HCT116 (cell line): ENCODE results near the gene KRTAP16-1.

ENCODE experiments used
- ATF3 ChIP-seq: IDR thresholded peaks from 2 replicates; pipeline ENCODE4 v1.6.1; 2012
- EZH2 ChIP-seq: fragments of 200-600 bp; sonication (generic); IDR thresholded peaks from 2 replicates; pipeline ENCODE4 v1.6.1; 2017; ENCODE audit warnings: antibody characterized with exemption, mixed run types
- MAX ChIP-seq: IDR thresholded peaks from 2 replicates; pipeline ENCODE4 v1.6.1; 2012
- POLR2A ChIP-seq: IDR thresholded peaks from 2 replicates; pipeline ENCODE4 v1.7.0; 2011; ENCODE audit warnings: borderline replicate concordance; ENCODE audit not compliant: insufficient read depth, insufficient read length; ENCODE audit errors: extremely low read depth
- POLR2AphosphoS5 ChIP-seq: IDR thresholded peaks from 2 replicates; pipeline ENCODE4 v1.6.1; 2011; ENCODE audit warnings: mild to moderate bottlenecking, low read depth, low read length, moderate library complexity
- RAD21 ChIP-seq: IDR thresholded peaks from 2 replicates; pipeline ENCODE4 v1.6.1; 2012; ENCODE audit warnings: low read depth, mild to moderate bottlenecking
- ZBTB33 ChIP-seq: IDR thresholded peaks from 2 replicates; pipeline ENCODE4 v1.6.1; 2011; ENCODE audit warnings: mild to moderate bottlenecking, low read length, moderate library complexity; ENCODE audit not compliant: insufficient replicate concordance; ENCODE audit errors: extremely low read depth
- ZFX ChIP-seq: fragments of 450-650 bp; IDR thresholded peaks from 2 replicates; pipeline ENCODE4 v1.6.1; 2017
- ZNF274 ChIP-seq: fragments of 200-500 bp; sonication (Bioruptor generic); IDR thresholded peaks from 2 replicates; pipeline ENCODE4 v1.6.1; 2014; ENCODE audit warnings: mild to moderate bottlenecking, low read depth, low read length, inconsistent platforms
- TF ChIP-seq, protein P1 (sequence below): IDR thresholded peaks from 2 replicates; pipeline ENCODE4 v1.6.1; 2012; ENCODE audit warnings: low read depth
- TF ChIP-seq, protein P2 (sequence below), 3 experiments: fragments of 200-600 bp in 1 of 3; sonication (generic) in 1 of 3; IDR thresholded peaks in 2 of 3; conservative IDR thresholded peaks in 1 of 3; 2 replicates each; pipeline ENCODE4 v1.5.1; 2012 to 2017; ENCODE audit warnings: low read depth in 2 of 3, low read length in 2 of 3, antibody characterized with exemption in 1 of 3, borderline replicate concordance in 1 of 3, control low read depth in 1 of 3, mild to moderate bottlenecking in 1 of 3, mixed read lengths in 1 of 3, mixed run types in 1 of 3, moderate library complexity in 1 of 3; ENCODE audit not compliant: insufficient read depth in 1 of 3

DNA sequence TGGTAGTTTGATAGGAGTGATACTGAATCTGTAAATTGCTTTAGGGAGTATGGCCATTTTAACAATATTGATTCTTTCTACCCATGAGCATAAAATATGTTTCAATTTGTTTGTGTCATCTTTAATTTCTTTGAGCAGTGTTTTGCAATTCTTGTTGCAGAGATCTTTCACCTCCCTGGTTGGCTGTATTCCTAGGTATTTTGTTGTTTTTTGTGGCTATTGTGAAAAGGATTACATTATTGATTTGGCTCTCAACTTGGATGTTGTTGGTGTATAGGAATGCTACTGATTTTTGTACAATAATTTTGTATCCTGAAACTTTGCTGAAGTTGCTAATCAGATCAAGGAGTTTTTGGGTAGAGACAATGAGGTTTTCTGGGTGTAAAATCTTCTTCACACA, 50.7 kb downstream of the KRTAP16-1 start:
- TF ChIP-seq ZNF274, result no peak
- no peak for TF ChIP-seq POLR2AphosphoS5
- no peak for TF ChIP-seq MAX
- TF ChIP-seq, protein P1, sequence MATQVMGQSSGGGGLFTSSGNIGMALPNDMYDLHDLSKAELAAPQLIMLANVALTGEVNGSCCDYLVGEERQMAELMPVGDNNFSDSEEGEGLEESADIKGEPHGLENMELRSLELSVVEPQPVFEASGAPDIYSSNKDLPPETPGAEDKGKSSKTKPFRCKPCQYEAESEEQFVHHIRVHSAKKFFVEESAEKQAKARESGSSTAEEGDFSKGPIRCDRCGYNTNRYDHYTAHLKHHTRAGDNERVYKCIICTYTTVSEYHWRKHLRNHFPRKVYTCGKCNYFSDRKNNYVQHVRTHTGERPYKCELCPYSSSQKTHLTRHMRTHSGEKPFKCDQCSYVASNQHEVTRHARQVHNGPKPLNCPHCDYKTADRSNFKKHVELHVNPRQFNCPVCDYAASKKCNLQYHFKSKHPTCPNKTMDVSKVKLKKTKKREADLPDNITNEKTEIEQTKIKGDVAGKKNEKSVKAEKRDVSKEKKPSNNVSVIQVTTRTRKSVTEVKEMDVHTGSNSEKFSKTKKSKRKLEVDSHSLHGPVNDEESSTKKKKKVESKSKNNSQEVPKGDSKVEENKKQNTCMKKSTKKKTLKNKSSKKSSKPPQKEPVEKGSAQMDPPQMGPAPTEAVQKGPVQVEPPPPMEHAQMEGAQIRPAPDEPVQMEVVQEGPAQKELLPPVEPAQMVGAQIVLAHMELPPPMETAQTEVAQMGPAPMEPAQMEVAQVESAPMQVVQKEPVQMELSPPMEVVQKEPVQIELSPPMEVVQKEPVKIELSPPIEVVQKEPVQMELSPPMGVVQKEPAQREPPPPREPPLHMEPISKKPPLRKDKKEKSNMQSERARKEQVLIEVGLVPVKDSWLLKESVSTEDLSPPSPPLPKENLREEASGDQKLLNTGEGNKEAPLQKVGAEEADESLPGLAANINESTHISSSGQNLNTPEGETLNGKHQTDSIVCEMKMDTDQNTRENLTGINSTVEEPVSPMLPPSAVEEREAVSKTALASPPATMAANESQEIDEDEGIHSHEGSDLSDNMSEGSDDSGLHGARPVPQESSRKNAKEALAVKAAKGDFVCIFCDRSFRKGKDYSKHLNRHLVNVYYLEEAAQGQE, result no peak
- no peak for TF ChIP-seq ZBTB33
- TF ChIP-seq, protein P2, sequence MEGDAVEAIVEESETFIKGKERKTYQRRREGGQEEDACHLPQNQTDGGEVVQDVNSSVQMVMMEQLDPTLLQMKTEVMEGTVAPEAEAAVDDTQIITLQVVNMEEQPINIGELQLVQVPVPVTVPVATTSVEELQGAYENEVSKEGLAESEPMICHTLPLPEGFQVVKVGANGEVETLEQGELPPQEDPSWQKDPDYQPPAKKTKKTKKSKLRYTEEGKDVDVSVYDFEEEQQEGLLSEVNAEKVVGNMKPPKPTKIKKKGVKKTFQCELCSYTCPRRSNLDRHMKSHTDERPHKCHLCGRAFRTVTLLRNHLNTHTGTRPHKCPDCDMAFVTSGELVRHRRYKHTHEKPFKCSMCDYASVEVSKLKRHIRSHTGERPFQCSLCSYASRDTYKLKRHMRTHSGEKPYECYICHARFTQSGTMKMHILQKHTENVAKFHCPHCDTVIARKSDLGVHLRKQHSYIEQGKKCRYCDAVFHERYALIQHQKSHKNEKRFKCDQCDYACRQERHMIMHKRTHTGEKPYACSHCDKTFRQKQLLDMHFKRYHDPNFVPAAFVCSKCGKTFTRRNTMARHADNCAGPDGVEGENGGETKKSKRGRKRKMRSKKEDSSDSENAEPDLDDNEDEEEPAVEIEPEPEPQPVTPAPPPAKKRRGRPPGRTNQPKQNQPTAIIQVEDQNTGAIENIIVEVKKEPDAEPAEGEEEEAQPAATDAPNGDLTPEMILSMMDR (IDR thresholded peaks at IDR 0.05 in 2 of 3, conservative IDR thresholded peaks at IDR 0.05 in 1 of 3; ENCODE audit: borderline replicate concordance in 1 of 3, insufficient read depth in 1 of 3, low read depth in 2 of 3, low read length in 2 of 3), result no peak
- TF ChIP-seq POLR2A, result no peak
- no peak for TF ChIP-seq ATF3
- no peak for TF ChIP-seq ZFX
- TF ChIP-seq RAD21, result no peak
- TF ChIP-seq EZH2, result no peak
